ENCODE results near the gene DDX39B.

- TF ChIP-seq CTCF (IDR thresholded peaks at IDR 0.05; ENCODE audit: poor library complexity) (no peak), EZH2 (IDR thresholded peaks at IDR 0.05; ENCODE audit: borderline replicate concordance) (no peak), EZH2phosphoT487 (IDR thresholded peaks at IDR 0.05; ENCODE audit: low read depth, severe bottlenecking, unreplicated experiment) (no peak)
Observed at GRCh38 chr6:31547727-31548543, 6.1 kb upstream of the DDX39B start.

Data from hepatocyte (in vitro differentiated cells).